GM12878 (cell line): Measurements from ENCODE around the gene FAM193A. TPM values are rescaled to one million over a fixed set of nuclear protein-coding genes. Genes with fewer than 3 reads are reported as not detected.

Experiments used
- ATAC-seq: fragments of 200-7000 bp; cut with Tn5 transposase; 3 replicates; pipeline ENCODE4 v1.9.1; 2020; ENCODE audit warnings: mild to moderate bottlenecking, moderate library complexity
- BruUV-seq: library from RNA; stranded (reverse); fragments of 400-500 nt; replicated peaks from 2 replicates; lab custom pipeline; 2021; lab: Mats Ljungman, UMichigan
- CTCF ChIA-PET: fragments of 300-600 bp; sonication (Branson Sonifier 250); formaldehyde crosslinking; extraction: SDS; loops from one replicate; lab custom pipeline; 2021; ENCODE audit warnings: inconsistent platforms; lab: Yijun Ruan, JAX
- POLR2A ChIA-PET: fragments of 350-600 bp; formaldehyde crosslinking; extraction: SDS; loops from one replicate; lab custom pipeline; 2021; ENCODE audit warnings: inconsistent platforms; lab: Charles Lee
- RAD21 ChIA-PET: fragments of 300-600 bp; sonication (Branson Sonifier 250); formaldehyde crosslinking; loops from one replicate; lab custom pipeline; 2023; ENCODE audit warnings: antibody characterized with exemption; ENCODE audit not compliant: unreplicated experiment; lab: Charles Lee
- SMC1A ChIA-PET: fragments of 300-600 bp; sonication (Branson Sonifier 250); formaldehyde crosslinking; loops from one replicate; lab custom pipeline; 2023; ENCODE audit not compliant: unreplicated experiment, uncharacterized antibody; lab: Charles Lee
- DNase-seq: peaks from one replicate; pipeline ENCODE4 v3.0.0-alpha.2; 2011; ENCODE audit warnings: low read depth, low spot score
- FAIRE-seq: peaks from 3 replicates; lab custom pipeline; 2011; peaks lifted over from hg19 to GRCh38; lab: Jason Lieb, UNC
- H2AFZ ChIP-seq: 2 replicates; pipeline ENCODE4 v1.6.0; 2011; ENCODE audit warnings: low read depth, low read length, control low read depth; ENCODE audit not compliant: control insufficient read depth
- H3K27ac ChIP-seq: 2 replicates; pipeline ENCODE4 v1.5.1; 2011; ENCODE audit warnings: control low read depth; ENCODE audit not compliant: control insufficient read depth, insufficient read depth
- H3K27me3 ChIP-seq, 2 experiments: replicated peaks in 1 of 2; 2 replicates each; pipeline versions ENCODE4 v1.6.0 to v1.6.1; 2011; ENCODE audit warnings: low read length in 1 of 2; ENCODE audit not compliant: control insufficient read depth in 2 of 2, insufficient read depth in 2 of 2
- H3K36me3 ChIP-seq, 2 experiments: 2 replicates each; pipeline ENCODE4 v1.5.1; 2011; ENCODE audit warnings: low read length in 1 of 2; ENCODE audit not compliant: control insufficient read depth in 2 of 2, insufficient read depth in 2 of 2
- H3K4me1 ChIP-seq: 2 replicates; pipeline ENCODE4 v1.6.1; 2011; ENCODE audit warnings: mild to moderate bottlenecking, low read length, moderate library complexity, mixed read lengths; ENCODE audit not compliant: control insufficient read depth, insufficient read depth
- H3K4me2 ChIP-seq: 2 replicates; pipeline ENCODE4 v1.6.0; 2011; ENCODE audit warnings: control low read depth; ENCODE audit not compliant: control insufficient read depth, insufficient read depth
- H3K4me3 ChIP-seq: fragments of 200-600 bp; sonication (generic); 2 replicates; pipeline ENCODE4 v1.5.1; 2016
- H3K79me2 ChIP-seq: 2 replicates; pipeline ENCODE4 v1.6.0; 2011; ENCODE audit warnings: low read length; ENCODE audit not compliant: control insufficient read depth, insufficient read depth
- H3K9ac ChIP-seq: 2 replicates; pipeline ENCODE4 v1.8.0; 2011; ENCODE audit warnings: low read length, control low read depth, mixed read lengths; ENCODE audit not compliant: control insufficient read depth, insufficient read depth
- H3K9me3 ChIP-seq: replicated peaks from 3 replicates; pipeline ENCODE4 v1.5.1; 2011; ENCODE audit warnings: mild to moderate bottlenecking, low read length; ENCODE audit not compliant: control insufficient read depth, insufficient read depth
- H4K20me1 ChIP-seq: 2 replicates; pipeline ENCODE4 v1.6.0; 2011; ENCODE audit not compliant: control insufficient read depth, insufficient read depth
- ASH2L ChIP-seq: fragments of 300-600, 200-600 bp; sonication (generic); IDR thresholded peaks from 2 replicates; pipeline ENCODE4 v1.6.1; 2017; ENCODE audit warnings: low read depth, mild to moderate bottlenecking, borderline replicate concordance
- BRCA1 ChIP-seq: IDR thresholded peaks from 2 replicates; pipeline ENCODE4 v1.6.1; 2011; ENCODE audit warnings: low read depth, low read length, improper control_type of control experiment
- CBFB ChIP-seq: IDR thresholded peaks from 2 replicates; pipeline ENCODE4 v1.6.1; 2016; ENCODE audit warnings: antibody characterized with exemption, low read depth
- CREB1 ChIP-seq: IDR thresholded peaks from 2 replicates; pipeline ENCODE4 v1.6.1; 2012; ENCODE audit warnings: low read depth, mild to moderate bottlenecking, inconsistent platforms
- CTCF ChIP-seq, 3 experiments: IDR thresholded peaks in 2 of 3; conservative IDR thresholded peaks in 1 of 3; 2 replicates each; pipeline ENCODE4 v1.5.1; 2011; ENCODE audit warnings: low read depth in 3 of 3, low read length in 3 of 3, mild to moderate bottlenecking in 3 of 3, control low read depth in 2 of 3, moderate library complexity in 2 of 3, inconsistent platforms in 1 of 3, mixed read lengths in 1 of 3; ENCODE audit not compliant: control insufficient read depth in 2 of 3, insufficient read depth in 1 of 3; ENCODE audit errors: extremely low read depth in 1 of 3
- GATAD2B ChIP-seq: fragments of 450-650 bp; conservative IDR thresholded peaks from 2 replicates; pipeline ENCODE4 v1.6.1; 2017; ENCODE audit warnings: low read depth, mild to moderate bottlenecking, moderate library complexity
- IKZF1 ChIP-seq: fragments of 450-650 bp; conservative IDR thresholded peaks from 2 replicates; pipeline ENCODE4 v1.6.1; 2017; ENCODE audit warnings: antibody characterized with exemption, mild to moderate bottlenecking
- NR2F1 ChIP-seq: fragments of 450-650 bp; conservative IDR thresholded peaks from 2 replicates; pipeline ENCODE4 v1.6.1; 2017; ENCODE audit warnings: mild to moderate bottlenecking
- POLR2A ChIP-seq: IDR thresholded peaks from 2 replicates; pipeline ENCODE4 v1.6.1; 2011; ENCODE audit warnings: low read depth, mild to moderate bottlenecking, low read length
- POLR2AphosphoS5 ChIP-seq: IDR thresholded peaks from 2 replicates; pipeline ENCODE4 v1.6.1; 2011; ENCODE audit warnings: mild to moderate bottlenecking, low read length, inconsistent platforms
- RB1 ChIP-seq: fragments of 450-650 bp; formaldehyde crosslinking; IDR thresholded peaks from 2 replicates; pipeline ENCODE4 v1.6.1; 2017; ENCODE audit warnings: mild to moderate bottlenecking, borderline replicate concordance
- RUNX3 ChIP-seq: IDR thresholded peaks from 2 replicates; pipeline ENCODE4 v1.6.1; 2012; ENCODE audit warnings: low read length, inconsistent platforms
- SPI1 ChIP-seq: IDR thresholded peaks from 2 replicates; pipeline ENCODE4 v1.6.1; 2011; ENCODE audit warnings: low read depth, mild to moderate bottlenecking, low read length, moderate library complexity, borderline replicate concordance; ENCODE audit not compliant: insufficient read depth
- ZNF217 ChIP-seq: fragments of 450-650 bp; IDR thresholded peaks from 2 replicates; pipeline ENCODE4 v1.6.1; 2017; ENCODE audit warnings: antibody characterized with exemption, mild to moderate bottlenecking
- WGBS: methylation state at CpG from one replicate; pipeline ENCODE4 v1.1.6; 2016; ENCODE audit warnings: low lambda C conversion rate; ENCODE audit not compliant: insufficient replicate concordance, insufficient coverage; ENCODE audit errors: missing lambda C conversion rate; 5-methylcytosine and 5-hydroxymethylcytosine counted together
- in situ Hi-C: fragments of 300-500 bp; cut with MboI; formaldehyde crosslinking; loops from 9 replicates; pipeline ENCODE4 v1.14.3; 2018; ENCODE audit warnings: mixed read lengths
- intact Hi-C: fragments of 100-400 bp; cut with micrococcal nuclease; formaldehyde crosslinking; loops from one replicate; pipeline ENCODE4 v1.14.2; 2022; ENCODE audit not compliant: unreplicated experiment
- polyA plus RNA-seq, 11 experiments: library from polyadenylated mRNA; depleted of rRNA in 4 of 11; unstranded in 6 of 11; stranded (reverse) in 5 of 11; fragments of >200 nt; fragmentation: Nextera tagmentation in 4 of 11; fragmentation: Illumina TruSeq in 1 of 11; extraction: Ambion mirVana in 4 of 11; extraction: Trizol in 1 of 11; gene quantifications; 1 replicate in 1 of 11; 2 replicates in 10 of 11; pipeline versions ENCODE4 v1.2.1 to v1.2.3, GENCODE V29; 2011 to 2016; ENCODE audit warnings: inconsistent platforms in 2 of 11, missing spikeins in 2 of 11, low read depth in 1 of 11
- total RNA-seq, 4 experiments: library from RNA; depleted of rRNA in 3 of 4; stranded (reverse); fragments of >200 nt in 3 of 4; fragmentation: Illumina TruSeq in 1 of 4; extraction: Trizol in 1 of 4; gene quantifications; 2 replicates each; pipeline versions ENCODE4 v1.2.1 to v1.2.3, GENCODE V29; 2013 to 2021

Gene FAM193A
- total and polyA plus RNA-seq, 10 of the 15 experiments (the other 5 are each of a cell fraction or from before 2014, with no cell fraction given): 0.52 to 23.3 (median 7.4) TPM

- BruUV-seq: no TSS peak
- ChIA-PET CTCF (interaction anchor here (0.8 kb wide), 1 partner anchor 47 kb away, joined by 3 read pairs; no protein-coding TSS in a partner anchor), POLR2A (interaction anchor here (0.8 to 1.0 kb wide), 2 partner anchors 8 to 211 kb away, joined by 4 read pairs; no protein-coding TSS in a partner anchor), RAD21 (no interaction called here), SMC1A (no interaction called here)
- H3K4me2 ChIP-seq: no peak overlapping the region
- H2AFZ ChIP-seq: no peak overlapping the region
- H3K4me3 ChIP-seq: no peak overlapping the region
- H3K27ac ChIP-seq: peak overlapping the region; percentile 10; the same call in 1 of the 2 replicates
- peaks cover 13% of the 10 kb centered on the region for H3K79me2 ChIP-seq
- H3K4me1 ChIP-seq: peaks cover 37% of the 10 kb centered on the region
- WGBS: 59% methylated on average over 6 of the region's 6 CpGs
- FAIRE-seq (no peak), DNase-seq (no peak), ATAC-seq (no peak)
- H3K27me3 ChIP-seq: no peaks in the 10 kb centered on the region
- TF ChIP-seq IKZF1 (no peak), POLR2AphosphoS5 (0 out of 2 replicates have a peak, but pooled peaks have one; percentile 15), GATAD2B (no peak)
- H3K9me3 ChIP-seq: no peaks in the 10 kb centered on the region
- in situ Hi-C loops: no loop called here
- intact Hi-C loops: no loop called here
- H3K36me3 ChIP-seq: peaks cover 19 to 28% of the 10 kb centered on the region in 2 experiments
- H3K9ac ChIP-seq: no peak overlapping the region
- no peaks in the 10 kb centered on the region for H4K20me1 ChIP-seq
Measured at GRCh38 chr4:2742823-2743517, 206.5 kb downstream of the FAM193A start.

- intact Hi-C loops: no loop called here
- in situ Hi-C loops: no loop called here
- Histone ChIP-seq H3K4me2 (no peak overlapping the region), H3K9ac (no peak overlapping the region), H3K27me3 (no peaks in the 10 kb centered on the region), H3K36me3 (peaks cover 19 to 28% of the 10 kb centered on the region in 2 experiments), H3K4me3 (no peak overlapping the region), H2AFZ (no peak overlapping the region), H3K9me3 (no peaks in the 10 kb centered on the region), H3K27ac (no peak overlapping the region; the same call in 1 of the 2 replicates), H4K20me1 (no peaks in the 10 kb centered on the region), H3K79me2 (peaks cover 14% of the 10 kb centered on the region), H3K4me1 (peaks cover 40% of the 10 kb centered on the region)
- DNase-seq: no peak
- TF ChIP-seq RB1 (no peak), SPI1 (no peak), BRCA1 (no peak), CREB1 (no peak), CTCF (IDR thresholded peaks at IDR 0.05 in 2 of 3, conservative IDR thresholded peaks at IDR 0.05 in 1 of 3; ENCODE audit: control insufficient read depth in 2 of 3, extremely low read depth in 1 of 3, insufficient read depth in 1 of 3, low read depth in 3 of 3, low read length in 3 of 3) (no peak), CBFB (no peak), POLR2AphosphoS5 (peak; percentile 28; the same call in 1 of the 2 replicates), POLR2A (0 out of 2 replicates have a peak, but pooled peaks have one; percentile 0), ASH2L (no peak), NR2F1 (no peak), ZNF217 (no peak), RUNX3 (no peak)
- FAIRE-seq: no peak
- POLR2A ChIA-PET: interaction anchor here (0.8 to 1.0 kb wide), 3 partner anchors 8 to 210 kb away, joined by 3 to 4 read pairs (median 4); no protein-coding TSS in a partner anchor
- SMC1A ChIA-PET: no interaction called here
- no peak for ATAC-seq
- RAD21 ChIA-PET: no interaction called here
- 90% methylated on average over 21 of the region's 21 CpGs for WGBS
- no TSS peak for BruUV-seq
- CTCF ChIA-PET: interaction anchor here (0.5 to 0.8 kb wide), 2 partner anchors 48 to 225 kb away, joined by 3 read pairs; no protein-coding TSS in a partner anchor
Measured at GRCh38 chr4:2743518-2744445, 207.3 kb downstream of the FAM193A start.
